Measurements from ENCODE around the gene GPR146.

The GPR146 gene

GRCh38 chr7:1020849-1021251 lies 23.5 kb upstream of the GPR146 start:
- no peak overlapping the region for H3K27ac ChIP-seq (ENCODE audit: low read depth, low read length)
- no peak overlapping the region for H2AFZ ChIP-seq (ENCODE audit: low read length, unreplicated experiment)
- no peaks in the 10 kb centered on the region for H3K27me3 ChIP-seq (ENCODE audit: insufficient read depth, low read length)
- H3K36me3 ChIP-seq (ENCODE audit: insufficient read depth, low read length): peaks cover 27% of the 10 kb centered on the region; the same call in 1 of the 2 replicates
- no peaks in the 10 kb centered on the region for H3K4me1 ChIP-seq (ENCODE audit: control insufficient read depth, insufficient read depth, low read length, unreplicated experiment)
- peaks cover 20% of the 10 kb centered on the region for H3K79me2 ChIP-seq (ENCODE audit: control insufficient read depth, insufficient read depth, low read length, unreplicated experiment)
- H3K4me3 ChIP-seq (ENCODE audit: low read depth, low read length): no peak overlapping the region

GRCh38 chr7:1021366-1021765 lies 23.0 kb upstream of the GPR146 start:
- Histone ChIP-seq H3K36me3 (ENCODE audit: insufficient read depth, low read length) (peaks cover 32% of the 10 kb centered on the region; the same call in 1 of the 2 replicates), H3K79me2 (ENCODE audit: control insufficient read depth, insufficient read depth, low read length, unreplicated experiment) (peaks cover 25% of the 10 kb centered on the region), H3K4me1 (ENCODE audit: control insufficient read depth, insufficient read depth, low read length, unreplicated experiment) (no peaks in the 10 kb centered on the region)

DNA sequence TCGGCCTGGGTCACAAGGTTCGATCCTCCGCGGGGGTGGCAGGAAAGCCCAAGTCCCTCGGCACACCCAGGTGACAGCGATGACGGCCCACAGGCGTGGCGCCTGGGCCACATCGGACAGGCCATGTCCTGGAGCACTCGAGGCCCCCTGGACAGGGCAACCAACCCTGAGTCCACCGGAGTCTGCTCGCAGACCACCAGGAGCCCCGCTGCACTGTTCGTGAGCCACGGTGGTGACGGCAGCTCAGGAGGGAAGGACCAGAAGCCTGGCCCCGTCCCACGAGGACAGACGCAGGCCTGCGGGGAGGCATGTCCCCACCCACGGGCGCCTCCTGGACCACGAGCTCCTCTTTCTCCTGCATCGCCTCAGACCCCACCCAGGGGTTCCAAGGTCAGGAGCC lies 22.4 kb upstream of the GPR146 start:
- Histone ChIP-seq H3K79me2 (ENCODE audit: control insufficient read depth, insufficient read depth, low read length, unreplicated experiment) (peaks cover 30% of the 10 kb centered on the region), H2AFZ (ENCODE audit: low read length, unreplicated experiment) (no peak overlapping the region), H3K4me1 (ENCODE audit: control insufficient read depth, insufficient read depth, low read length, unreplicated experiment) (peaks cover 5% of the 10 kb centered on the region), H3K27me3 (ENCODE audit: insufficient read depth, low read length) (no peaks in the 10 kb centered on the region), H3K36me3 (ENCODE audit: insufficient read depth, low read length) (peaks cover 37% of the 10 kb centered on the region; the same call in 1 of the 2 replicates), H3K4me3 (ENCODE audit: low read depth, low read length) (no peak overlapping the region), H3K27ac (ENCODE audit: low read depth, low read length) (no peak overlapping the region)

More at GRCh38 chr7:1021366-1021765, 23.0 kb upstream of the GPR146 start:
- Histone ChIP-seq H3K27me3 (ENCODE audit: insufficient read depth, low read length) (no peaks in the 10 kb centered on the region), H3K4me3 (ENCODE audit: low read depth, low read length) (no peak overlapping the region), H3K27ac (ENCODE audit: low read depth, low read length) (no peak overlapping the region), H2AFZ (ENCODE audit: low read length, unreplicated experiment) (no peak overlapping the region)

DNA sequence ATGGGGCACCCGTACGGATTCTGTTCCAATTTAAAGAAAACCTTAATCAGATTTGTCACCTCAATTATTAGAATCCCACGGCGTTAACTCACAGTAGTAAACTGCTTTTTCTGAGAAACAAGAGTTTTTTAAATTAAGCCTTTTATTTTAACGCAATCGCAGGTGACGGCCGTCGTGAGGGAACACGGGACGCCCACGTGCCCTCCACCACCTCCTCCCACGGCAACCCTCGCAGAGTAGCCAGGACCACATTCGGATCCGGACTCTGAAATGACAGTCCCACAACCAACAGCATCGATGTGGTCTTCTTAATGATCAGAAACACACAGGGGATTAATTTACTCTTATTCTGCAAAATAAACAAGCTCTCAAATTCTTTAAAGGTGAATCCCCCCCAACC lies 22.0 kb upstream of the GPR146 start:
- H3K4me1 ChIP-seq (ENCODE audit: control insufficient read depth, insufficient read depth, low read length, unreplicated experiment): peaks cover 8% of the 10 kb centered on the region
- H3K36me3 ChIP-seq (ENCODE audit: insufficient read depth, low read length): peaks cover 37% of the 10 kb centered on the region; the same call in 1 of the 2 replicates

GRCh38 chr7:1022801-1023465 lies 21.4 kb upstream of the GPR146 start:
- peaks cover 8% of the 10 kb centered on the region for H3K4me1 ChIP-seq (ENCODE audit: control insufficient read depth, insufficient read depth, low read length, unreplicated experiment)
- no peaks in the 10 kb centered on the region for H3K27me3 ChIP-seq (ENCODE audit: insufficient read depth, low read length)
- no peak overlapping the region for H3K27ac ChIP-seq (ENCODE audit: low read depth, low read length)
- H3K4me3 ChIP-seq (ENCODE audit: low read depth, low read length): no peak overlapping the region
- H3K79me2 ChIP-seq (ENCODE audit: control insufficient read depth, insufficient read depth, low read length, unreplicated experiment): peaks cover 39% of the 10 kb centered on the region
- no peak overlapping the region for H2AFZ ChIP-seq (ENCODE audit: low read length, unreplicated experiment)
- H3K36me3 ChIP-seq (ENCODE audit: insufficient read depth, low read length): peaks cover 37% of the 10 kb centered on the region; the same call in 1 of the 2 replicates

More for the DNA sequence above, 22.0 kb upstream of the GPR146 start:
- no peak overlapping the region for H3K4me3 ChIP-seq (ENCODE audit: low read depth, low read length)
- H3K27ac ChIP-seq (ENCODE audit: low read depth, low read length): no peak overlapping the region
- no peak overlapping the region for H2AFZ ChIP-seq (ENCODE audit: low read length, unreplicated experiment)
- H3K79me2 ChIP-seq (ENCODE audit: control insufficient read depth, insufficient read depth, low read length, unreplicated experiment): peaks cover 35% of the 10 kb centered on the region
- no peaks in the 10 kb centered on the region for H3K27me3 ChIP-seq (ENCODE audit: insufficient read depth, low read length)

DNA sequence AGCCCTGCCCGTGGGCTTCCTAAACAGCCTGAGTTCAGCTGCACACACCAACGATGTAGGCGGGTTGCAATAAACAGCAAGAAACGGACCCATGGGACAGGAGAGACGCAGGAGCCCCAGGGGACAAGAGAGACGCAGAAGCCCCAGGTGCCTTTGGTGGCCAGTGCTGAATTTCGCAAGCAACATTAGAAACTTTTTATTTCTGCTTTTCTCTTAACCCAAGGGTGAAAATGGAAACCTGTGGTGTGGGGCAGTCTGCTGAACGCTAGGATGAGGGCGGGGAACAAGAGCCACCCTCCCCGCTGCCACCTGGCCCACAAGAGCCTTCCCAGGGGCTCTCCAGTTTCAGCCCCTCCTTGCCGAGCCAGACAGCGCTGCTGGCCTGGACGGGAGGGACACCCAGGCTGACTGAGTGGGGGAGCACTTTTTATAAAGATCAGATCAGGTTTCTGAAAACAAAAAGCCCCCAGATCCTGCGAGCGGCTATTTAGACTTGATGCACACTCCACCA lies 20.0 kb upstream of the GPR146 start:
- H3K79me2 ChIP-seq (ENCODE audit: control insufficient read depth, insufficient read depth, low read length, unreplicated experiment): peaks cover 39% of the 10 kb centered on the region
- H3K4me3 ChIP-seq (ENCODE audit: low read depth, low read length): no peak overlapping the region
- H3K27ac ChIP-seq (ENCODE audit: low read depth, low read length): no peak overlapping the region
- peaks cover 16% of the 10 kb centered on the region for H3K4me1 ChIP-seq (ENCODE audit: control insufficient read depth, insufficient read depth, low read length, unreplicated experiment)
- peaks cover 37% of the 10 kb centered on the region; the same call in 1 of the 2 replicates for H3K36me3 ChIP-seq (ENCODE audit: insufficient read depth, low read length)
- H2AFZ ChIP-seq (ENCODE audit: low read length, unreplicated experiment): no peak overlapping the region
- no peaks in the 10 kb centered on the region for H3K27me3 ChIP-seq (ENCODE audit: insufficient read depth, low read length)

DNA sequence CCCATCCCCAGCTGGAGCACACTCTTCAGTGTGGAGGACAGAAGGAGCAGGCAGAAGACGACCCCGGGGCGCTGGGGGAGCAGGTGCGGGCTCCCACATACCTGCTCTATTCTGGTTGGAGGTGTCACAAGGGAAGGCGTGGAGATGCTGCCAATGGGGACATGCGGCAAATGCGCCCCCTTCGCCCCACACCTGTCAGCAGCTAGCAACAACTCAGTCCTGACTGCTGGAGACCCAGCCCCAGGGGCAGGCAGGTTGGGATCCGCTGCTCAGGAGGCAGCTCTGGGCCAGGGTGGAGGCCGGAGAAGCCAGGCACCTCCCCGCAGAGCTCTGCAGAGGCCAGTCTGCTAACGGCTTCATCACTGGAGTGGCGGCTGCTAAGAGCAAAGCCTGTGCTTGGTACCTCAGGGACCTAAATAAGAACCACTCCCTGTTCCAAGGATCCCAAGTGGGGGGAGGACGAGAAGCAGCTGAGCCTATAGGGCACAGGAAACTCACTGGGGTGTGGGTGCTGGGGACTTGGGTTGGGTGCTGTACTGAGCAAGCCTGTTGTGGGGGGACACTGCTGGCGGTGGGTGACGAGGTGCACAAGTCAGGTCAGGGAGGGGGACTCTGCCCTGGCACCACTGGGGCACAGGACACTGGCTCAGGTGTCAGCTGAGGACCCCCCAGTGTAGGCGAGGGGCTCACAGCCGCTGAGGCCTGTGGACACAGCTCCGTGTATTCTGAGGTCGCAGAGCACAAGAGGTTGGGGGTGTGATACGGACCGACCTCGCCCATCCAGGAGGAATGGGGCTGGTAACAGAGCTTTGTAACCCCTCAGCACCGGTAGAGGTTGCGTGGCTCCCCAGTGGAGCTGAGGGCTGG lies 19.2 kb upstream of the GPR146 start:
- Histone ChIP-seq H3K4me1 (ENCODE audit: control insufficient read depth, insufficient read depth, low read length, unreplicated experiment) (peaks cover 16% of the 10 kb centered on the region), H3K27me3 (ENCODE audit: insufficient read depth, low read length) (no peaks in the 10 kb centered on the region), H3K4me3 (ENCODE audit: low read depth, low read length) (no peak overlapping the region), H3K79me2 (ENCODE audit: control insufficient read depth, insufficient read depth, low read length, unreplicated experiment) (peaks cover 39% of the 10 kb centered on the region), H2AFZ (ENCODE audit: low read length, unreplicated experiment) (no peak overlapping the region), H3K27ac (ENCODE audit: low read depth, low read length) (no peak overlapping the region), H3K36me3 (ENCODE audit: insufficient read depth, low read length) (peaks cover 37% of the 10 kb centered on the region; the same call in 1 of the 2 replicates)

DNA sequence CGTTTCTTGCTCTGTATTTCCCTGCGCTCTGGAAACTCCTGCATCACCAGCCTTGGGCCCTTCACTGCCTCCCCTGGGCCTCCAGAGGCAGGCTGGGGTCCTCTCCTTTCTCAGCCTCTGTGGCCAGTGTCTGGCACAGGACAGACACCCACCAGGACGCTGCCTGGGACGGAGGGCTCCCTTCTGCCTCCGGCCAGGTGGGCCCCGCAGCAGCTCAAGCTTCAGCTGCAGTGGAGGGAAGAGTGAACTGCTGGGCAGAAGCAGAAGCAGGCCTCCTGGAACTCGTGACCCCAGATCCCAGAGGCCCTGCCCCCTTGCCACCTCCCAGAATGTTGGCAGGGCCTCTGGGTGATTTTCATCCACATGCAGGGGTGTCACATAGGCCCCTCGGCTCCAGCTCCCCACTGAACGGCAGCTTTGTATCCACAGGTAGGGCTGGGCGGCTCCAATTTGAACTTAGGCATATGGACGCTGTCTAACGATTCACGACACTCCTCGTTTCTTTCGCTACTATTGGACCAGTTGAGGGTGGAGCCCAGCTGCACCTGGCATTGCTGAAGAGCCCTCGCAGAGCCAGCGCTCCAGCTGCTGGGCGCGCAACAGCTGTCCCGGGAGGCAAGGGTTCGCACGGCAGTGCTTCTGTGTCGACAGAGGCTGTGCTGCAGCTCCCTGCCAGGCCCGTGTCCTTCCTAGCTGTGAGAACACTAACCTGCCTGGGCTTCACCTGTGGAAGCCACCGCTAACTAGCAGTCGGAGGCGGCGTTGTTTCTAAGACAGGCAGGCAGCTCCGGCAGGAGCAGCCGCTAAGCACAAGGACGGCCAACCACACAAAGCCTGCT lies 18.4 kb upstream of the GPR146 start:
- Histone ChIP-seq H3K4me3 (ENCODE audit: low read depth, low read length) (no peak overlapping the region; the same call in 1 of the 2 replicates), H2AFZ (ENCODE audit: low read length, unreplicated experiment) (no peak overlapping the region), H3K4me1 (ENCODE audit: control insufficient read depth, insufficient read depth, low read length, unreplicated experiment) (peaks cover 16% of the 10 kb centered on the region), H3K79me2 (ENCODE audit: control insufficient read depth, insufficient read depth, low read length, unreplicated experiment) (peaks cover 39% of the 10 kb centered on the region), H3K36me3 (ENCODE audit: insufficient read depth, low read length) (peaks cover 29% of the 10 kb centered on the region; the same call in 1 of the 2 replicates), H3K27ac (ENCODE audit: low read depth, low read length) (no peak overlapping the region), H3K27me3 (ENCODE audit: insufficient read depth, low read length) (no peaks in the 10 kb centered on the region)

GRCh38 chr7:1026721-1027161 lies 17.6 kb upstream of the GPR146 start:
- Histone ChIP-seq H3K36me3 (ENCODE audit: insufficient read depth, low read length) (peaks cover 21% of the 10 kb centered on the region; the same call in 1 of the 2 replicates), H2AFZ (ENCODE audit: low read length, unreplicated experiment) (no peak overlapping the region), H3K27ac (ENCODE audit: low read depth, low read length) (no peak overlapping the region), H3K79me2 (ENCODE audit: control insufficient read depth, insufficient read depth, low read length, unreplicated experiment) (peaks cover 33% of the 10 kb centered on the region), H3K27me3 (ENCODE audit: insufficient read depth, low read length) (no peaks in the 10 kb centered on the region), H3K4me1 (ENCODE audit: control insufficient read depth, insufficient read depth, low read length, unreplicated experiment) (peaks cover 16% of the 10 kb centered on the region), H3K4me3 (ENCODE audit: low read depth, low read length) (peak overlapping the region; percentile 76)

All from ACC112 (cell line).